IMR-90 (cell line): ENCODE data around the gene AZIN2. TPM values are rescaled to one million over a fixed set of nuclear protein-coding genes. Genes with fewer than 3 reads are reported as not detected.
A peak's percentile ranks its signal among the peaks of the same experiment; 100 is the strongest.

Experiments used
- ATAC-seq: fragments of 200-7000 bp; cut with Tn5 transposase; 2 replicates; pipeline ENCODE4 v1.9.1; 2020; ENCODE audit warnings: low read depth, mild to moderate bottlenecking, moderate library complexity
- BruUV-seq: library from RNA; stranded (reverse); fragments of 400-500 nt; replicated peaks from 2 replicates; lab custom pipeline; 2021; lab: Mats Ljungman, UMichigan
- CTCF ChIA-PET: fragments of 300-600 bp; formaldehyde crosslinking; extraction: SDS; loops from one replicate; lab custom pipeline; 2021; ENCODE audit warnings: antibody characterized with exemption; lab: Yijun Ruan, JAX
- POLR2A ChIA-PET: fragments of 300-600 bp; sonication (Branson Sonifier 250); formaldehyde crosslinking; loops from one replicate; lab custom pipeline; 2022; ENCODE audit warnings: antibody characterized with exemption; ENCODE audit not compliant: unreplicated experiment; lab: Charles Lee
- DNase-seq: peaks from one replicate; pipeline ENCODE4 v3.0.0; 2013
- H2AFZ ChIP-seq: replicated peaks from 2 replicates; pipeline ENCODE3; 2013; ENCODE audit warnings: low read length, mild to moderate bottlenecking; ENCODE audit not compliant: poor library complexity
- H2AK5ac ChIP-seq: 2 replicates; pipeline ENCODE4 v1.6.1; 2013; ENCODE audit warnings: low read depth, low read length, inconsistent platforms
- H2AK9ac ChIP-seq: replicated peaks from 2 replicates; pipeline ENCODE3; 2013; ENCODE audit warnings: mild to moderate bottlenecking, low read depth, low read length, moderate library complexity; ENCODE audit not compliant: poor library complexity
- H2BK120ac ChIP-seq: 2 replicates; pipeline ENCODE4 v1.6.1; 2013; ENCODE audit warnings: low read depth, low read length, inconsistent platforms
- H2BK15ac ChIP-seq: 3 replicates; pipeline ENCODE4 v1.6.1; 2013; ENCODE audit warnings: low read depth, low read length, inconsistent platforms
- H2BK20ac ChIP-seq: 2 replicates; pipeline ENCODE4 v1.6.1; 2013; ENCODE audit warnings: low read depth, mild to moderate bottlenecking, inconsistent platforms, low read length, moderate library complexity
- H2BK5ac ChIP-seq: 2 replicates; pipeline ENCODE4 v1.6.1; 2013; ENCODE audit warnings: mild to moderate bottlenecking, low read depth, low read length, inconsistent platforms; ENCODE audit not compliant: poor library complexity, severe bottlenecking
- H3K14ac ChIP-seq: replicated peaks from 2 replicates; pipeline ENCODE4 v1.6.1; 2013; ENCODE audit warnings: low read depth, low read length, inconsistent platforms
- H3K18ac ChIP-seq: 2 replicates; pipeline ENCODE4 v1.6.1; 2013; ENCODE audit warnings: low read depth, low read length, control low read depth
- H3K23ac ChIP-seq: 2 replicates; pipeline ENCODE4 v1.6.1; 2013; ENCODE audit warnings: low read depth, low read length, inconsistent platforms
- H3K27ac ChIP-seq: 2 replicates; pipeline ENCODE4 v1.5.1; 2013; ENCODE audit warnings: mild to moderate bottlenecking, control low read depth, low read length; ENCODE audit not compliant: insufficient read depth
- H3K27me3 ChIP-seq: 2 replicates; pipeline ENCODE4 v1.6.1; 2013; ENCODE audit warnings: low read length; ENCODE audit not compliant: control insufficient read depth, insufficient read depth
- H3K36me3 ChIP-seq: 2 replicates; pipeline ENCODE4 v1.6.1; 2013; ENCODE audit warnings: low read length, mixed read lengths; ENCODE audit not compliant: control insufficient read depth, insufficient read depth
- H3K4ac ChIP-seq: 2 replicates; pipeline ENCODE4 v1.6.1; 2013; ENCODE audit warnings: low read depth, low read length, inconsistent platforms
- H3K4me1 ChIP-seq: 2 replicates; pipeline ENCODE4 v1.6.1; 2013; ENCODE audit warnings: low read length, mixed read lengths; ENCODE audit not compliant: control insufficient read depth, insufficient read depth
- H3K4me2 ChIP-seq: 2 replicates; pipeline ENCODE4 v1.6.1; 2013; ENCODE audit warnings: low read depth, mild to moderate bottlenecking, control low read depth, low read length, moderate library complexity
- H3K4me3 ChIP-seq: 2 replicates; pipeline ENCODE4 v1.5.1; 2013; ENCODE audit warnings: low read depth, mild to moderate bottlenecking, control low read depth, low read length, moderate library complexity; ENCODE audit not compliant: insufficient read depth
- H3K56ac ChIP-seq: 2 replicates; pipeline ENCODE4 v1.6.1; 2013; ENCODE audit warnings: low read length, inconsistent platforms; ENCODE audit not compliant: insufficient read depth; ENCODE audit errors: extremely low read depth
- H3K79me1 ChIP-seq, 2 experiments: 2 replicates each; pipeline ENCODE4 v1.6.1; 2013; ENCODE audit warnings: low read length in 2 of 2, inconsistent platforms in 1 of 2, low read depth in 1 of 2
- H3K9ac ChIP-seq: 2 replicates; pipeline ENCODE4 v1.6.1; 2013; ENCODE audit warnings: low read depth, low read length, control low read depth
- H3K9me1 ChIP-seq: 2 replicates; pipeline ENCODE4 v1.6.1; 2013; ENCODE audit warnings: low read length, inconsistent platforms; ENCODE audit not compliant: insufficient read depth
- H3K9me3 ChIP-seq: 2 replicates; pipeline ENCODE4 v1.6.1; 2013; ENCODE audit warnings: low read length; ENCODE audit not compliant: control insufficient read depth, insufficient read depth
- H4K20me1 ChIP-seq: 2 replicates; pipeline ENCODE4 v1.6.1; 2013; ENCODE audit warnings: low read length, inconsistent platforms; ENCODE audit not compliant: insufficient read depth
- H4K5ac ChIP-seq: 2 replicates; pipeline ENCODE4 v1.6.1; 2013; ENCODE audit warnings: mild to moderate bottlenecking, low read depth, low read length, control low read depth
- H4K8ac ChIP-seq, 2 experiments: 2 replicates each; pipeline ENCODE4 v1.6.1; 2013; ENCODE audit warnings: low read depth in 2 of 2, low read length in 2 of 2, control low read depth in 1 of 2, inconsistent platforms in 1 of 2
- H4K91ac ChIP-seq: 2 replicates; pipeline ENCODE4 v1.6.1; 2013; ENCODE audit warnings: low read depth, low read length, inconsistent platforms; ENCODE audit not compliant: insufficient read depth
- CEBPB ChIP-seq: IDR thresholded peaks from 2 replicates; pipeline ENCODE4 v1.6.1; 2012; ENCODE audit warnings: low read depth, low read length, improper control_type of control experiment
- MAFK ChIP-seq: IDR thresholded peaks from 2 replicates; pipeline ENCODE4 v1.6.1; 2012; ENCODE audit warnings: low read depth, low read length, improper control_type of control experiment
- MAZ ChIP-seq: IDR thresholded peaks from 2 replicates; pipeline ENCODE4 v1.6.1; 2012; ENCODE audit warnings: low read depth, mild to moderate bottlenecking, low read length, improper control_type of control experiment, moderate library complexity, borderline replicate concordance
- NFE2L2 ChIP-seq: fragments of 150-350 bp; IDR thresholded peaks from 2 replicates; pipeline ENCODE4 v1.6.1; 2016; ENCODE audit warnings: low read depth, mild to moderate bottlenecking, low read length
- RCOR1 ChIP-seq: IDR thresholded peaks from 2 replicates; pipeline ENCODE4 v1.6.1; 2012; ENCODE audit warnings: mild to moderate bottlenecking, low read length, improper control_type of control experiment; ENCODE audit not compliant: insufficient replicate concordance
- SMC3 ChIP-seq: fragments of 150-350 bp; IDR thresholded peaks from 2 replicates; pipeline ENCODE4 v1.6.1; 2016; ENCODE audit warnings: low read depth, mild to moderate bottlenecking, antibody characterized with exemption, low read length, moderate library complexity
- WGBS, 2 experiments: methylation state at CpG; one replicate each; pipeline versions ENCODE4 v1.1.5 to v1.1.7; 2013; ENCODE audit warnings: missing lambda C conversion rate in 2 of 2; ENCODE audit not compliant: insufficient read length in 1 of 2; ENCODE audit errors: extremely low coverage in 2 of 2; 5-methylcytosine and 5-hydroxymethylcytosine counted together
- dilution Hi-C: fragments of 300-500 bp; cut with HindIII; formaldehyde crosslinking; loops from one replicate; pipeline ENCODE4 v1.14.3; 2018; ENCODE audit warnings: low sequenced_read_pairs; ENCODE audit not compliant: unreplicated experiment
- in situ Hi-C: fragments of 300-500 bp; cut with MboI; formaldehyde crosslinking; loops from 3 replicates; pipeline ENCODE4 v1.14.3; 2019; ENCODE audit warnings: low sequenced_read_pairs, inconsistent platforms, mixed read lengths
- intact Hi-C: fragments of 100-400 bp; cut with micrococcal nuclease; formaldehyde crosslinking; loops from 2 replicates; pipeline ENCODE4 v1.10.0; 2022
- polyA plus RNA-seq, 3 experiments: library from polyadenylated mRNA; depleted of rRNA; stranded (reverse); fragments of >200 nt; gene quantifications; 2 replicates each; pipeline ENCODE4 v1.2.3, GENCODE V29; 2012; ENCODE audit warnings: low replicate concordance in 1 of 3
- total RNA-seq: library from RNA; depleted of rRNA; stranded (reverse); fragments of >200 nt; gene quantifications from 2 replicates; pipeline ENCODE4 v1.2.3, GENCODE V29; 2012
- TF ChIP-seq, protein P1 (sequence below): fragments of 150-350 bp; IDR thresholded peaks from 2 replicates; pipeline ENCODE4 v1.6.1; 2017; ENCODE audit warnings: mild to moderate bottlenecking, antibody characterized with exemption, low read length, low read depth

The AZIN2 gene
- total and polyA plus RNA-seq, 2 of the 4 experiments (the other 2 are of a cell fraction): 4.7 to 8.9 TPM

DNA sequence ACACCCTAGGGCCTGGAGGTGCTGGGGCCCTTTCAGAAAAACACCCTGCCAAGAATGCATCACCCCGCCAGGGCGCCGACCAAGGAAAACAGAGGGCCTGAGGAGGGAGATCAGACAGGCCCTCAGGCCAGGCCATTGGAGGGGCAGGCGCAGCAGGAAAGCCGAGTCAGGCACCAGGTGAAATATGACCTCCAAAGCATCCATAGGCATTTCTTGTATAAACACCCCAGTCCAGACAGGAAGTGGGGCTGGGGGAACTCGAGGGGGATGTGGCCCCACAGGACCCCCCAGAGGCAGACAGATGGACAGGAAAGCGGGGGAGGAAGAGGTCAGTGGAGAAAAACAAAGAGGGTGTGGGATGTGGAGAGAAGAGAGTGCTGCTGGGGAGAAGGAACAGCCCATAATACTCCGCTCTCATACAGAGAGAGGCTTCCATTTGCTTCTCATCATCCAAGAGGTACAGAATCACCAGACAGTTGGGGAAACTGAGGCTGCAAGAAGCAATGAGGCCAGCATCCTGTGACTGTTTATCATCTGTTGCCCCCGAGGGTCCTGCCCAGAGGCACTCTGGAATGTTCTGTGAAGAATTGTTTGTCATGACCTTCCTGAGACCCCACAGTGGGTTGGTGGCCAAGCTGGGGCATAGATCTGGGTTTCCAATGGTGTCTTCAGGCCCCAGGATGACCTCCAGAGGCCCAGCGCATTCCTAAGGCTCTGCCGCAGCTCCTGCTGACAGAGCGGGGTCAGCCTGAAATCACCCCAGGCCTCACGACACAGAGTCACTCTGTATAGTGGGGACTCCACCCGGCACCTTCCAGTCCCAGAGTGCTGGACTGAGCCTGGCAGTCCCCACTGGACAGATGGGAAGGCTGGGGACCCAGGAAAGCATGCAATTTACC, 82.9 kb downstream of the AZIN2 start:
- H3K79me1 ChIP-seq: peaks cover 5 to 52% of the 10 kb centered on the region in 2 experiments; a peak in 3 of 4 replicates
- peak overlapping the region; percentile 88 for H3K18ac ChIP-seq
- H3K4me3 ChIP-seq: no peak overlapping the region
- no peaks in the 10 kb centered on the region for H3K27me3 ChIP-seq
- peak overlapping the region; percentile 75 for H2AFZ ChIP-seq
- no peaks in the 10 kb centered on the region for H4K20me1 ChIP-seq
- peak overlapping the region; percentile 21 for H2AK9ac ChIP-seq
- peaks cover 26% of the 10 kb centered on the region for H3K4me1 ChIP-seq
- CTCF ChIA-PET: interaction anchor here (0.6 kb wide), 1 partner anchor 398 kb away, joined by 3 read pairs; no protein-coding TSS in a partner anchor
- 0 out of 2 replicates have a peak, but pooled peaks cover 3% of the 10 kb centered on the region for H3K9me3 ChIP-seq
- H3K56ac ChIP-seq: peak overlapping the region; percentile 85
- peak overlapping the region; percentile 85; the same call in 2 of the 3 replicates for H2BK15ac ChIP-seq
- H3K9me1 ChIP-seq: peaks cover 31% of the 10 kb centered on the region
- 0% methylated on average over 1 of the region's 14 CpGs; no CpG with 5 or more reads in 1 of the 2 experiments for WGBS, 2 experiments
- BruUV-seq: no TSS peak
- peak overlapping the region; percentile 93 for H2BK120ac ChIP-seq
- in situ Hi-C loops: no loop called here
- H4K5ac ChIP-seq: peak overlapping the region; percentile 88
- no peak overlapping the region; the same call in 1 of the 2 replicates for H3K4me2 ChIP-seq
- TF ChIP-seq CEBPB (no peak), NFE2L2 (peak; percentile 45; the same call in 1 of the 2 replicates), SMC3 (no peak), MAFK (0 out of 2 replicates have a peak, but pooled peaks have one; percentile 13), MAZ (peak; percentile 53; the same call in 1 of the 2 replicates), RCOR1 (peak; percentile 31)
- TF ChIP-seq, protein P1, sequence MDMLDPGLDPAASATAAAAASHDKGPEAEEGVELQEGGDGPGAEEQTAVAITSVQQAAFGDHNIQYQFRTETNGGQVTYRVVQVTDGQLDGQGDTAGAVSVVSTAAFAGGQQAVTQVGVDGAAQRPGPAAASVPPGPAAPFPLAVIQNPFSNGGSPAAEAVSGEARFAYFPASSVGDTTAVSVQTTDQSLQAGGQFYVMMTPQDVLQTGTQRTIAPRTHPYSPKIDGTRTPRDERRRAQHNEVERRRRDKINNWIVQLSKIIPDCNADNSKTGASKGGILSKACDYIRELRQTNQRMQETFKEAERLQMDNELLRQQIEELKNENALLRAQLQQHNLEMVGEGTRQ: no peak
- POLR2A ChIA-PET: interaction anchor here (0.6 kb wide), 1 partner anchor 289 kb away, joined by 3 read pairs; no protein-coding TSS in a partner anchor
- H2BK5ac ChIP-seq: peak overlapping the region; percentile 75
- peak overlapping the region; percentile 92 for H2AK5ac ChIP-seq
- dilution Hi-C loops: no loop called here
- H4K8ac ChIP-seq: peak overlapping the region; percentile 89 to 91
- H3K36me3 ChIP-seq: peaks cover 11% of the 10 kb centered on the region; the same call in 1 of the 2 replicates
- H3K9ac ChIP-seq: peak overlapping the region; percentile 51; the same call in 1 of the 2 replicates
- intact Hi-C loops: no loop called here
- H3K14ac ChIP-seq: peak overlapping the region; percentile 93
- peak overlapping the region; percentile 92 for H2BK20ac ChIP-seq
- peak overlapping the region; percentile 81 for H3K27ac ChIP-seq
- peak overlapping the region; percentile 91 for H3K23ac ChIP-seq
- H3K4ac ChIP-seq: peak overlapping the region; percentile 94
- peak overlapping the region; percentile 93 for H4K91ac ChIP-seq
- DNase-seq: peak; percentile 90
- ATAC-seq: peak; percentile 86
